Neuronal stem cell (in vitro differentiated cells): ENCODE data around the gene MAML1.

Source experiments
- DNase-seq: peaks from one replicate; pipeline ENCODE4 v3.0.0-alpha.2; 2013; ENCODE audit warnings: low spot score
- H2AFZ ChIP-seq: one replicate; pipeline ENCODE4 v1.6.1; 2013; ENCODE audit warnings: mild to moderate bottlenecking, low read length, inconsistent platforms
- H2AK5ac ChIP-seq: 2 replicates; pipeline ENCODE4 v1.6.1; 2013; ENCODE audit warnings: low read depth, mild to moderate bottlenecking, inconsistent platforms, low read length, moderate library complexity, mixed read lengths
- H2BK120ac ChIP-seq: 2 replicates; pipeline ENCODE4 v1.6.1; 2013; ENCODE audit warnings: low read depth, mild to moderate bottlenecking, inconsistent platforms, low read length, moderate library complexity, mixed read lengths
- H2BK12ac ChIP-seq: one replicate; pipeline ENCODE4 v1.6.1; 2013; ENCODE audit warnings: low read length, inconsistent platforms
- H2BK15ac ChIP-seq: 2 replicates; pipeline ENCODE4 v1.6.1; 2013; ENCODE audit warnings: mild to moderate bottlenecking, low read length, inconsistent platforms, mixed read lengths
- H2BK5ac ChIP-seq: one replicate; pipeline ENCODE4 v1.6.1; 2013; ENCODE audit warnings: inconsistent platforms, mild to moderate bottlenecking, low read length, moderate library complexity
- H3K14ac ChIP-seq: one replicate; pipeline ENCODE4 v1.6.1; 2013; ENCODE audit warnings: low read length, inconsistent platforms
- H3K18ac ChIP-seq: 2 replicates; pipeline ENCODE4 v1.6.1; 2013; ENCODE audit warnings: low read length, inconsistent platforms
- H3K23ac ChIP-seq: 2 replicates; pipeline ENCODE4 v1.6.1; 2013; ENCODE audit warnings: low read depth, mild to moderate bottlenecking, mixed read lengths, low read length, inconsistent platforms; ENCODE audit not compliant: poor library complexity
- H3K27ac ChIP-seq: replicated peaks from 3 replicates; pipeline ENCODE4 v1.5.1; 2013; ENCODE audit warnings: low read length, inconsistent platforms
- H3K27me3 ChIP-seq, 3 experiments: 2 replicates each; pipeline ENCODE4 v1.6.1; 2013; ENCODE audit warnings: low read length in 3 of 3, mild to moderate bottlenecking in 2 of 3, inconsistent platforms in 1 of 3, low read depth in 1 of 3, mixed read lengths in 1 of 3, moderate library complexity in 1 of 3; ENCODE audit not compliant: control insufficient read depth in 3 of 3, insufficient read depth in 3 of 3
- H3K36me3 ChIP-seq, 2 donors: replicated peaks in 1 of 2; 2 replicates each; pipeline ENCODE4 v1.6.1; 2013; ENCODE audit warnings: low read length in 2 of 2; ENCODE audit not compliant: control insufficient read depth in 2 of 2, insufficient read depth in 2 of 2
- H3K4ac ChIP-seq: 2 replicates; pipeline ENCODE4 v1.6.1; 2013; ENCODE audit warnings: inconsistent platforms, mild to moderate bottlenecking, low read length, moderate library complexity
- H3K4me1 ChIP-seq, 2 donors: 1 replicate in 1 of 2; 2 replicates in 1 of 2; pipeline ENCODE4 v1.6.1; 2013; ENCODE audit warnings: low read length in 2 of 2, low read depth in 1 of 2; ENCODE audit not compliant: control insufficient read depth in 2 of 2, insufficient read depth in 1 of 2
- H3K4me2 ChIP-seq: one replicate; pipeline ENCODE4 v1.6.1; 2013; ENCODE audit warnings: mild to moderate bottlenecking, low read length, inconsistent platforms; ENCODE audit not compliant: insufficient read depth, poor library complexity, severe bottlenecking
- H3K4me3 ChIP-seq, 2 donors: 2 replicates each; pipeline ENCODE4 v1.5.1; 2013; ENCODE audit warnings: low read length in 2 of 2, mild to moderate bottlenecking in 2 of 2, inconsistent platforms in 1 of 2, moderate library complexity in 1 of 2
- H3K79me1 ChIP-seq: one replicate; pipeline ENCODE4 v1.6.1; 2013; ENCODE audit warnings: low read depth, mild to moderate bottlenecking, inconsistent platforms, low read length, moderate library complexity
- H3K9ac ChIP-seq: one replicate; pipeline ENCODE4 v1.6.1; 2013; ENCODE audit warnings: mild to moderate bottlenecking, low read depth, low read length, inconsistent platforms; ENCODE audit not compliant: poor library complexity
- H3K9me3 ChIP-seq, 2 donors: replicated peaks in 1 of 2; 2 replicates each; pipeline versions ENCODE3 to v1.6.1; 2013; ENCODE audit warnings: low read length in 2 of 2, mild to moderate bottlenecking in 2 of 2, inconsistent platforms in 1 of 2, low read depth in 1 of 2, mixed read lengths in 1 of 2, moderate library complexity in 1 of 2; ENCODE audit not compliant: control insufficient read depth in 2 of 2, insufficient read depth in 1 of 2
- H4K8ac ChIP-seq: one replicate; pipeline ENCODE4 v1.6.1; 2013; ENCODE audit warnings: low read depth, mild to moderate bottlenecking, inconsistent platforms, low read length, moderate library complexity
- H4K91ac ChIP-seq: one replicate; pipeline ENCODE4 v1.6.1; 2013; ENCODE audit warnings: low read length, low read depth, mild to moderate bottlenecking, inconsistent platforms; ENCODE audit not compliant: poor library complexity
- WGBS, 2 donors: extraction: QIAGEN DNeasy Blood & Tissue Kit; methylation state at CpG; one replicate each; pipeline ENCODE4 v1.1.7; 2013; ENCODE audit warnings: missing lambda C conversion rate in 2 of 2, mixed read lengths in 1 of 2; ENCODE audit not compliant: insufficient read length in 2 of 2, insufficient replicate concordance in 1 of 2; ENCODE audit errors: extremely low coverage in 2 of 2; 5-methylcytosine and 5-hydroxymethylcytosine counted together

Gene MAML1

GRCh38 chr5:179724163-179724562 is 8.5 kb upstream of the MAML1 start:
- no CpG with 5 or more reads among the region's 4 CpGs for WGBS, 2 donors
- H3K4ac ChIP-seq = no peak overlapping the region
- H3K4me1 ChIP-seq = no peaks in the 10 kb centered on the region
- no peaks in the 10 kb centered on the region for H3K27me3 ChIP-seq
- no peak overlapping the region for H3K4me3 ChIP-seq
- no peak overlapping the region for H2AK5ac ChIP-seq
- H3K9ac ChIP-seq = no peak overlapping the region
- peaks cover 55 to 100% of the 10 kb centered on the region in 2 donors for H3K36me3 ChIP-seq
- H4K91ac ChIP-seq = no peak overlapping the region
- H3K14ac ChIP-seq = no peak overlapping the region
- no peak overlapping the region for H2AFZ ChIP-seq
- no peak for DNase-seq
- H2BK15ac ChIP-seq = no peak overlapping the region
- H3K4me2 ChIP-seq = no peak overlapping the region
- no peak overlapping the region for H3K23ac ChIP-seq
- no peak overlapping the region for H4K8ac ChIP-seq
- no peak overlapping the region for H2BK120ac ChIP-seq
- peaks cover 3% of the 10 kb centered on the region for H3K79me1 ChIP-seq
- H3K9me3 ChIP-seq = no peaks in the 10 kb centered on the region
- no peak overlapping the region for H2BK5ac ChIP-seq
- no peak overlapping the region for H3K27ac ChIP-seq
- H2BK12ac ChIP-seq = no peak overlapping the region
- no peak overlapping the region for H3K18ac ChIP-seq

- Histone ChIP-seq H3K9me3 (no peaks in the 10 kb centered on the region), H4K8ac (no peak overlapping the region), H2BK12ac (no peak overlapping the region), H2BK120ac (no peak overlapping the region), H3K27me3 (no peaks in the 10 kb centered on the region), H4K91ac (no peak overlapping the region), H3K36me3 (peaks cover 43 to 100% of the 10 kb centered on the region in 2 donors), H3K4ac (no peak overlapping the region), H2BK15ac (no peak overlapping the region), H3K4me2 (no peak overlapping the region), H3K9ac (no peak overlapping the region), H3K4me1 (peaks cover 0 to 2% of the 10 kb centered on the region in 2 donors), H2BK5ac (no peak overlapping the region), H2AFZ (no peak overlapping the region), H3K14ac (no peak overlapping the region), H3K23ac (no peak overlapping the region), H3K79me1 (no peaks in the 10 kb centered on the region), H3K27ac (no peak overlapping the region), H2AK5ac (no peak overlapping the region), H3K4me3 (no peak overlapping the region), H3K18ac (no peak overlapping the region)
- DNase-seq = no peak
- WGBS, 2 donors = no CpG with 5 or more reads among the region's 6 CpGs
Measured at GRCh38 chr5:179727106-179727505, 5.5 kb upstream of the MAML1 start.

GRCh38 chr5:179729303-179729702 is 3.3 kb upstream of the MAML1 start:
- Histone ChIP-seq H3K4me3 (no peak overlapping the region), H2BK15ac (no peak overlapping the region), H3K9me3 (no peaks in the 10 kb centered on the region), H3K36me3 (peaks cover 25 to 80% of the 10 kb centered on the region in 2 donors), H3K4me2 (no peak overlapping the region), H3K27me3 (no peaks in the 10 kb centered on the region), H2BK12ac (no peak overlapping the region), H3K4me1 (peaks cover 0 to 2% of the 10 kb centered on the region in 2 donors), H3K9ac (no peak overlapping the region), H4K8ac (no peak overlapping the region), H2AK5ac (no peak overlapping the region), H2AFZ (no peak overlapping the region), H3K18ac (no peak overlapping the region), H3K23ac (no peak overlapping the region), H3K27ac (no peak overlapping the region), H2BK5ac (no peak overlapping the region), H3K79me1 (peaks cover 6% of the 10 kb centered on the region), H4K91ac (no peak overlapping the region), H3K4ac (no peak overlapping the region), H3K14ac (no peak overlapping the region), H2BK120ac (no peak overlapping the region)
- WGBS, 2 donors = no CpG with 5 or more reads among the region's 4 CpGs
- no peak for DNase-seq

GRCh38 chr5:179729727-179730126 is 2.9 kb upstream of the MAML1 start:
- Histone ChIP-seq H3K4me3 (no peak overlapping the region), H4K8ac (no peak overlapping the region), H2BK5ac (no peak overlapping the region), H4K91ac (no peak overlapping the region), H3K4me2 (no peak overlapping the region), H2BK12ac (no peak overlapping the region), H3K4me1 (peaks cover 2% of the 10 kb centered on the region in 2 donors), H3K36me3 (peaks cover 25 to 80% of the 10 kb centered on the region in 2 donors), H3K18ac (no peak overlapping the region), H3K9me3 (no peaks in the 10 kb centered on the region), H3K79me1 (peaks cover 6% of the 10 kb centered on the region), H3K4ac (no peak overlapping the region), H3K14ac (no peak overlapping the region), H2AFZ (no peak overlapping the region), H3K27ac (no peak overlapping the region), H2AK5ac (no peak overlapping the region), H3K23ac (no peak overlapping the region), H2BK15ac (no peak overlapping the region), H3K9ac (no peak overlapping the region), H2BK120ac (no peak overlapping the region), H3K27me3 (no peaks in the 10 kb centered on the region)
- no CpG with 5 or more reads among the region's 3 CpGs for WGBS, 2 donors
- DNase-seq = no peak
